H1 (cell line): ENCODE results near the gene ATP5F1E. TPM values are rescaled to one million over a fixed set of nuclear protein-coding genes. Genes with fewer than 3 reads are reported as not detected.

ENCODE experiments used
- BACH1 ChIP-seq: IDR thresholded peaks from 2 replicates; pipeline ENCODE4 v1.6.1; 2012; ENCODE audit warnings: low read length, improper control_type of control experiment
- BRCA1 ChIP-seq: IDR thresholded peaks from 2 replicates; pipeline ENCODE4 v1.6.1; 2012; ENCODE audit warnings: low read depth, low read length, improper control_type of control experiment
- EGR1 ChIP-seq: IDR thresholded peaks from 2 replicates; pipeline ENCODE4 v1.6.1; 2011; ENCODE audit warnings: low read depth, low read length, borderline replicate concordance
- EP300 ChIP-seq, 2 experiments: IDR thresholded peaks; 1 replicate in 1 of 2; 2 replicates in 1 of 2; pipeline ENCODE4 v1.6.1; 2011 to 2012; ENCODE audit warnings: low read depth in 2 of 2, low read length in 2 of 2, mild to moderate bottlenecking in 2 of 2, borderline replicate concordance in 1 of 2, inconsistent platforms in 1 of 2, moderate library complexity in 1 of 2
- EZH2 ChIP-seq: fragments of 200-600 bp; sonication (generic); IDR thresholded peaks from 2 replicates; pipeline ENCODE4 v1.7.1; 2012; ENCODE audit warnings: low read depth, mild to moderate bottlenecking, moderate library complexity, low read length, inconsistent platforms; ENCODE audit not compliant: severe bottlenecking
- GTF2F1 ChIP-seq: IDR thresholded peaks from 2 replicates; pipeline ENCODE4 v1.6.1; 2012; ENCODE audit warnings: low read depth, low read length, improper control_type of control experiment, borderline replicate concordance
- HDAC2 ChIP-seq, 2 experiments: fragments of 300-600 bp in 1 of 2; sonication (generic) in 1 of 2; IDR thresholded peaks; 2 replicates each; pipeline ENCODE4 v1.6.1; 2011 to 2012; ENCODE audit warnings: low read depth in 2 of 2, low read length in 2 of 2, mild to moderate bottlenecking in 2 of 2, moderate library complexity in 2 of 2, borderline replicate concordance in 1 of 2, inconsistent platforms in 1 of 2
- HDAC6 ChIP-seq: IDR thresholded peaks from one replicate; pipeline ENCODE4 v1.7.1; 2012; ENCODE audit warnings: low read depth, mild to moderate bottlenecking, inconsistent platforms, low read length, moderate library complexity
- MAX ChIP-seq: IDR thresholded peaks from 2 replicates; pipeline ENCODE4 v1.6.1; 2012; ENCODE audit warnings: inconsistent platforms
- NRF1 ChIP-seq: IDR thresholded peaks from 2 replicates; pipeline ENCODE4 v1.6.1; 2011; ENCODE audit warnings: mild to moderate bottlenecking, low read depth, low read length, improper control_type of control experiment
- RAD21 ChIP-seq, 2 experiments: IDR thresholded peaks in 1 of 2; conservative IDR thresholded peaks in 1 of 2; 2 replicates each; pipeline ENCODE4 v1.6.1; 2011; ENCODE audit warnings: low read depth in 2 of 2, low read length in 2 of 2, improper control_type of control experiment in 1 of 2, inconsistent platforms in 1 of 2, mild to moderate bottlenecking in 1 of 2, moderate library complexity in 1 of 2
- RNF2 ChIP-seq: fragments of 200-900, 300-1000 bp; sonication (generic); IDR thresholded peaks from 2 replicates; pipeline ENCODE4 v1.7.1; 2016; ENCODE audit warnings: borderline replicate concordance, low read depth, mild to moderate bottlenecking, antibody characterized with exemption, low read length; ENCODE audit not compliant: poor library complexity, severe bottlenecking; ENCODE audit errors: missing control alignments
- RXRA ChIP-seq: IDR thresholded peaks from 2 replicates; pipeline ENCODE4 v1.6.1; 2011; ENCODE audit warnings: low read depth, mild to moderate bottlenecking, low read length, moderate library complexity; ENCODE audit not compliant: insufficient read depth
- SIN3A ChIP-seq, 2 experiments: IDR thresholded peaks in 1 of 2; conservative IDR thresholded peaks in 1 of 2; 2 replicates each; pipeline ENCODE4 v1.6.1; 2011 to 2012; ENCODE audit warnings: low read length in 2 of 2, improper control_type of control experiment in 1 of 2, low read depth in 1 of 2, mild to moderate bottlenecking in 1 of 2
- SUZ12 ChIP-seq: fragments of 200-600 bp; sonication (generic); IDR thresholded peaks from 2 replicates; pipeline ENCODE4 v1.6.1; 2012; ENCODE audit warnings: mild to moderate bottlenecking, inconsistent platforms, low read length, moderate library complexity, mixed read lengths
- TCF12 ChIP-seq: IDR thresholded peaks from 2 replicates; pipeline ENCODE4 v1.6.1; 2011; ENCODE audit warnings: low read depth, mild to moderate bottlenecking, low read length
- YY1 ChIP-seq: IDR thresholded peaks from 2 replicates; pipeline ENCODE4 v1.6.1; 2011; ENCODE audit warnings: low read depth, mild to moderate bottlenecking, low read length
- polyA plus RNA-seq, 7 experiments: library from polyadenylated mRNA; depleted of rRNA in 3 of 7; stranded (reverse) in 5 of 7; unstranded in 2 of 7; fragments of >200 nt in 5 of 7; fragments of 200-250 nt in 2 of 7; gene quantifications; 1 replicate in 5 of 7; 2 replicates in 1 of 7; 4 replicates in 1 of 7; pipeline versions ENCODE4 v1.2.1 to v1.2.3, GENCODE V29; 2011 to 2013; ENCODE audit warnings: missing spikeins in 2 of 7, mixed read lengths in 2 of 7
- total RNA-seq: library from RNA; stranded (reverse); fragmentation: NEBNext Ultra II Directional; extraction: Animal tissue kit (Norgen Biotek cat#: 25700); gene quantifications from 2 replicates; pipeline ENCODE4 v1.2.1, GENCODE V29; 2021
- TF ChIP-seq, protein P1 (sequence below), 3 experiments: IDR thresholded peaks; 1 replicate in 2 of 3; 2 replicates in 1 of 3; pipeline versions ENCODE4 v1.5.1 to v1.6.1; 2011; ENCODE audit warnings: low read length in 3 of 3, mild to moderate bottlenecking in 3 of 3, inconsistent platforms in 2 of 3, low read depth in 1 of 3, moderate library complexity in 1 of 3; ENCODE audit not compliant: insufficient read depth in 1 of 3; ENCODE audit errors: control extremely low read depth in 1 of 3
- TF ChIP-seq, protein P2 (sequence below): IDR thresholded peaks from 2 replicates; pipeline ENCODE4 v1.6.1; 2011; ENCODE audit warnings: low read depth, mild to moderate bottlenecking, low read length; ENCODE audit not compliant: insufficient read depth

The ATP5F1E gene
- total and polyA plus RNA-seq, 2 of the 8 experiments (the other 6 are each of a cell fraction or from before 2014, with no cell fraction given) = 15.7 to 47.8 TPM

DNA sequence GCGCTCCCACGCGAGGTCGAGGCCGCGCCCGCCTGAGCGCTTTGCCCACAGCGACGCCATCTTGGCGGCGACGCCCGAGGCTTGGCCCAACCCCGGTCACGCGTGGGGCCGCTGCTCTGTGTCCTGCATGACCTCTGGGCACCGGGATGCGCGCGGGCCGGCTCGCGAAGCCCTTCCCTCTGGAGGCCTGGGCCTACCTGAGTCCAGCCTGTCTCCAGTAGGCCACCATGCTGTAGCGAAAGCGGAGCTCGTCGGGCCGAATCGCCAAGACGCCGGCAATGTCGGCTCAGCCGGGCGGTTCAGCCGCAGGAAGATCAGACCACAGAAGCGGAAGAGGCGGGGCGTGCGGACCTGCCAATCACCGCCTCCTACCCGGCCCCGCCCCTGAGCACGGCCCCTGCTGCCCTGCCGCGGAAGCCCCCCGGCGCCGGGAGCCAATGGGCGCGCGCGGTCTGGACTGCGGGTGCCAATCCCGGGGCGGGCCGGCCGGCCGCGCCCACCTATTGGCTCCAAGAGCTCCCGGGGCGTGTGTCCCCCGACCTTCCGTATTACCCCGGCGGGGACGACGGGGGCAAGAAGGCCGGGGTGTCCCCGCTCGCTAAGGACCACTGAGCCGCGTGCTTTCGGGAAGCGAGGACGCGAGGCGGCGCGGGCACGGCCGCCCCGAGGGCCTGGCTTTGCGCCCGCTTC is at the start of gene ATP5F1E (continued):
- no peak for TF ChIP-seq RNF2
- TF ChIP-seq, protein P1, sequence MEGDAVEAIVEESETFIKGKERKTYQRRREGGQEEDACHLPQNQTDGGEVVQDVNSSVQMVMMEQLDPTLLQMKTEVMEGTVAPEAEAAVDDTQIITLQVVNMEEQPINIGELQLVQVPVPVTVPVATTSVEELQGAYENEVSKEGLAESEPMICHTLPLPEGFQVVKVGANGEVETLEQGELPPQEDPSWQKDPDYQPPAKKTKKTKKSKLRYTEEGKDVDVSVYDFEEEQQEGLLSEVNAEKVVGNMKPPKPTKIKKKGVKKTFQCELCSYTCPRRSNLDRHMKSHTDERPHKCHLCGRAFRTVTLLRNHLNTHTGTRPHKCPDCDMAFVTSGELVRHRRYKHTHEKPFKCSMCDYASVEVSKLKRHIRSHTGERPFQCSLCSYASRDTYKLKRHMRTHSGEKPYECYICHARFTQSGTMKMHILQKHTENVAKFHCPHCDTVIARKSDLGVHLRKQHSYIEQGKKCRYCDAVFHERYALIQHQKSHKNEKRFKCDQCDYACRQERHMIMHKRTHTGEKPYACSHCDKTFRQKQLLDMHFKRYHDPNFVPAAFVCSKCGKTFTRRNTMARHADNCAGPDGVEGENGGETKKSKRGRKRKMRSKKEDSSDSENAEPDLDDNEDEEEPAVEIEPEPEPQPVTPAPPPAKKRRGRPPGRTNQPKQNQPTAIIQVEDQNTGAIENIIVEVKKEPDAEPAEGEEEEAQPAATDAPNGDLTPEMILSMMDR (IDR thresholded peaks at IDR 0.05; ENCODE audit: control extremely low read depth in 1 of 3, insufficient read depth in 1 of 3, low read depth in 1 of 3, low read length in 3 of 3) = no peak
- no peak for TF ChIP-seq SIN3A (conservative IDR thresholded peaks at IDR 0.05 in 1 of 2, IDR thresholded peaks at IDR 0.05 in 1 of 2; ENCODE audit: low read depth in 1 of 2, low read length in 2 of 2)
- no peak for TF ChIP-seq HDAC6
- peak in 1 of 2 experiments; percentile 55; a peak in 3 of 4 replicates for TF ChIP-seq HDAC2 (IDR thresholded peaks at IDR 0.05; ENCODE audit: borderline replicate concordance in 1 of 2, low read depth in 2 of 2, low read length in 2 of 2)
- no peak for TF ChIP-seq EP300 (IDR thresholded peaks at IDR 0.05; ENCODE audit: borderline replicate concordance in 1 of 2, low read depth in 2 of 2, low read length in 2 of 2)
- TF ChIP-seq MAX = peak; percentile 95
- TF ChIP-seq GTF2F1 = no peak
- no peak for TF ChIP-seq TCF12
- TF ChIP-seq RXRA = no peak
- TF ChIP-seq, protein P2, sequence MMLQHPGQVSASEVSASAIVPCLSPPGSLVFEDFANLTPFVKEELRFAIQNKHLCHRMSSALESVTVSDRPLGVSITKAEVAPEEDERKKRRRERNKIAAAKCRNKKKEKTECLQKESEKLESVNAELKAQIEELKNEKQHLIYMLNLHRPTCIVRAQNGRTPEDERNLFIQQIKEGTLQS = no peak
- TF ChIP-seq BRCA1 = no peak
- TF ChIP-seq BACH1 = peak; percentile 61
- TF ChIP-seq RAD21 (IDR thresholded peaks at IDR 0.05 in 1 of 2, conservative IDR thresholded peaks at IDR 0.05 in 1 of 2; ENCODE audit: low read depth in 2 of 2, low read length in 2 of 2) = no peak
- no peak for TF ChIP-seq EGR1
- no peak for TF ChIP-seq NRF1
- TF ChIP-seq YY1 = peak; percentile 84
- no peak for TF ChIP-seq SUZ12
- no peak for TF ChIP-seq EZH2
